IPS DF 4.7 (cell line): ENCODE data around the gene EFNA2.
"Not testable (repeated sequence)": the region's sequence is repeated elsewhere in the genome, so short reads cannot be mapped to it uniquely, and the experiment has no call there.

Experiments
- DNase-seq: peaks from one replicate; pipeline ENCODE4 v3.0.0-alpha.2; 2013; ENCODE audit warnings: low spot score; ENCODE audit errors: extremely low read depth

The EFNA2 gene

DNA sequence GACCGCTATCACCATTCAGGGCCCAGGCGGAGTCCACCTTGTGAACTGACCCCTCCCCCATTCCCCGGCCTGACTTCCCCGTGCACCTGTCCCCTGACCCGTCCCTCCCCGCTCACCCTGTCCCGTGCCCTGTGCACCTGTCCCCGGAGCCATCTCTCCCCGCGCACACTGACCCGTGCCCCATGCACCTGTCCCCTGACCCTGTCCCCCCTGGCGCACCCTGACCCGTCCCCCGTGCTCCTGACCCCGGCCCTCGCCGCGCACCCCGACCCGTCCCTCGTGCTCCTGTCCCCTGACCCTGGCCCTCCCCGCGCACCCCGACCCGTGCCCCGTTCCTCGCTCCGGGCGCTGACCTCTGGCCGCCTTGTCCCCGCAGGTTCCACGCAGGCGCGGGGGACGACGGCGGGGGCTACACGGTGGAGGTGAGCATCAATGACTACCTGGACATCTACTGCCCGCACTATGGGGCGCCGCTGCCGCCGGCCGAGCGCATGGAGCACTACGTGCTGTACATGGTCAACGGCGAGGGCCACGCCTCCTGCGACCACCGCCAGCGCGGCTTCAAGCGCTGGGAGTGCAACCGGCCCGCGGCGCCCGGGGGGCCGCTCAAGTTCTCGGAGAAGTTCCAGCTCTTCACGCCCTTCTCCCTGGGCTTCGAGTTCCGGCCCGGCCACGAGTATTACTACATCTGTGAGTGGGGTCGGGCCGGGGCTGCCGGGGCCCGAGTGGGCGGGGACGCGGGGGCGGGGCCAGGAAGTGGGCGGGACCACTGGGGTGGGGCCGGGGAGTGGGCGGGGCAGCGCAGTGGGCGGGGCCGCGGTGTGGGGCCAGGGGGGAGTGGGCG lies 9.7 kb downstream of the EFNA2 start:
- DNase-seq = no peak

DNA sequence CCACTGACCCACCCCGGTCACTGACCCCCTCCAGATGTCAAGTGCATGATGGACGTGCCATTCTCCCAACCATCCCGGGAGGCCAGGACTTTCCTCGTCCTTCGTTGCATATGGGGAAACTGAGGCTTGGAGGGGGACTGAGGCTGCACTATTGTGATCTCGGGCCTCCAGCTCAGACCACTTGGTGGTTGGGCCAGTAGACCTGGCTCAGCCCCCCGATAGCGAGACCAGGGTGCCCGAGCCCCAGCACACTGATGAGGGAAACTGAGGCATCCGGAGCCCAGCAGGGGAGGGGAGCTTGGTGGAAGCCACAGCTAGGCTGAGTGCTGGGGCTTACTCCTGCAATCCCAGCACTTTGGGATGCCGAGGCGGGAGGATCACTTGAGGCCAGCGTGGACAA lies 10.4 kb downstream of the EFNA2 start:
- DNase-seq = no peak

DNA sequence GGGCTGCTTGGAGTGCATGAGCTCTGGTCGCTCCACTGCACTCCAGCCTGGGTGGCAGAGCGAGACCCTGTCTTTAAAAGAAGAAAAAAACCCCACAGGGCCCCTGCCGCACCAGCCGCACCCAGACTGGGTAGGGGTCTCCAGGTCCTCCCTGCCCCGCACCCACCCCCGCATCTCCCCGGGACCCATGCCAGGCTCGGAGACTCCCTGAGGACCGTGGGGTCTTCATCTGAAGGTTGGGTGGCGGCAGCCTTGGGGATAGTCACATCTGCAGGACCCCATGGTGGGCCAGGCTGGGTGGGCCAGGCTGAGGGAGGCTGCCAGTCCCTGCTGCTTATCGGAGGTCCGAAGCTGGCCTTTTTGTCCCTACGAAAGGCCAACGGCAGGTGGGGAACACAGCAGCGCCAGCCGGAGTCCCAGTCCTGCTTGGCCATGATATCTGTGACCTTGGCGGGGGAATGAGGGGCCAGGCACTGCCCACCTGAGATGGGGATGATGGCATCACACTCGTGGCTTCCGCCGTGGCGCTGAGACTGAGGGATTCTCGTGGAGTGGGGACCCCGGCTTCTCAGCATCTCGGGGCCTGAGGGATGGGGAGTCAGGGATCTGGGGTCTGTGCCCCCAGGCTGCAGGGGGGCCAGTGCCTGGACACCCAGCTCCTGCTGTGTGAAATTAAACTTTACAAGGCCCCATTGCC lies 11.1 kb downstream of the EFNA2 start:
- DNase-seq = no peak

DNA sequence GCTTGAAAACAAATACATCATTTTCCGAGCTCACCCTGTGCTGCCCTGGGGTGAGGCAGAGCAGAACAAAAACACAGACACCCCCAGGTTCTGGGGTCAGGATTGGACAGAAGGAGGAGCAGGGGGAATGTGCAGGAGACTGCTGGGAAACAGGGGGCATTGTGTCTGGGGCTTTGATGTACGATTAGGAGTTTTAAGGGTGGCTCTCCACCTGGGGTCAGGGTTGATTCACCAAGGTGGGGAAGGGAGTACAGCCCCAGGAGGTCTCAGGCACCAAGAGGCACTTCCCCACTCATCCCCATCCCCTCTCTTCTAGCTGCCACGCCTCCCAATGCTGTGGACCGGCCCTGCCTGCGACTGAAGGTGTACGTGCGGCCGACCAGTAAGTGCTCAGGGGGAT lies 12.6 kb downstream of the EFNA2 start:
- DNase-seq = no peak

DNA sequence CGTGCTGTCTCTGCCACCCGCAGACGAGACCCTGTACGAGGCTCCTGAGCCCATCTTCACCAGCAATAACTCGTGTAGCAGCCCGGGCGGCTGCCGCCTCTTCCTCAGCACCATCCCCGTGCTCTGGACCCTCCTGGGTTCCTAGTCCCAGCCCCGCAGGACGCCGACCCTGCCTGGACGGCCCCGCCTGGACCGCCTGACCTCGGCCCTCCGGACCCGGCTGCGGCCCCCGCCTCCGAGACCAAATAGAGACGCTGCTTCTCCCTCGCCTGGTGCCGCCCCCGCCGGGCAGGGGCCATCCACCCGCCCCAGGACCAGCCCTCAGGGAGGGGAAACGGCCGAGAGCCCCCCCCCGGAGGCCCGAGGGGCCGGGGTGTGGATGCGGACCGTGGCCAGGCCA lies 14.1 kb downstream of the EFNA2 start:
- no peak for DNase-seq

DNA sequence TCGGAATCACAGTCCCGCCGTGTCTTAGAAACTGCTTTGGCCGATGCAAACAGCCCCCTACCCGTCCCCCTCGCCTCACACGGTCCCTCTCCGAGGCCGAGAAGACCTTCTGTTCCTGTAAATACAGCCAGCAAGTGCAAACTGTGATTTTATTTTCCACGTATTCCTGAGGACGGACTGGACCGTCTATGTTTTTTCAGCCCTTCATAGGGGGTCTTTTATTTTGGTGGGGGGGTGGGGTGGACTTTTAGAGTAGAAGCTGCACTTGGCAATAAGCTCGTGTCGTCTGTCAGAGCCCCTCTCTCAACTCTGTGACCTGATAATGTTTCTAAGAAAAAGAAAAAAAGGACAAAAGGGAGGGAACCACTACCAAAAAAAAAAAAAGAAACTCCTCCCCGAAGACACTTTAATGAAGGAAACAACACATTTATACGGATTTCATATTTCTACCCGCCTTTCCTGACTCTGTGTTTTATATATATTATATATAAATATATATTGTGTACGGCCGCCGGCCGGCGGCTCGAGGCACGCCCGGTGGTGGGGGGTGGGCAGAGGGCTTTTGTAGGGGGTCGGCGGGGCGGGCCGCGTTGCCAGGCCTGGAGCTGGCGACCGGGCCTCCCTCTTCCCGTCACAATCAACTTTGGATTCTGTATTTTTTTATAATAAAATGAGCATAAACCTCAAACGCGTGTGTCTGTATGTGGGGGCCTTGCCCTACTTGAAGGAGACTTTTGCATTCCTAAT lies 15.2 kb downstream of the EFNA2 start:
- no peak for DNase-seq

DNA sequence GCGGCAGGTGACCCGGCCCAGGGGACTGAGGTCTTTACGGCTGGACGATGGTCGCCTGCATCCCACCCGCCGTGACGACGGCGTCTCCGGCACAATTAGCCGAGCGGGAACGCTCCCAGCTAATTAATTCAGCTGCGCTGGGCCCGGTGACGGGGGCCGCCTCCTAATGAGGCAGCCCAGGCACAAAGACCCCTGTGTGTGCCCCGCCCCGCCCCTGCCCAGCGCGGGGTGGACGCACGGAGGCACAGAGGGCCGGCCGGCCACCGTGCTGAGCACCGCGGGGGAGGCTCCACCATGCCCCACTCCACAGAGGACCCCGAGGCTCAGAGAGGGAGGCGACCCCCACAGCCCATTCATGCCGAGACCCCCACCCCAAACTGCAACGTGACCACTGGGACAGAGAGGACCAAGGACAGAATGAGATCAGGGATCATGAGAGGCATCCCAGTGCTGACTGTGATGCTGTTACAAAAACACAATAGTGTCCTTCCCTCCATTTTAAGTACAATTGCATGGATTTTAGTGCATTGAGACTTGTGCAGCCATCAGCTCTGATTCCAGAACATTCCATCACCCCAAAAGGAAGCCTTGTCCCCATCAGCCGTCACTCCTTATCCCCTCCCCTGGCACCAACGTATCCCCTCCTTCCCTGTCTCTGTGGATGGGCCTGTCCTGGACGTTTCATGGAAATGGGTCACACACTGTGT lies 17.0 kb downstream of the EFNA2 start:
- no peak for DNase-seq

DNA sequence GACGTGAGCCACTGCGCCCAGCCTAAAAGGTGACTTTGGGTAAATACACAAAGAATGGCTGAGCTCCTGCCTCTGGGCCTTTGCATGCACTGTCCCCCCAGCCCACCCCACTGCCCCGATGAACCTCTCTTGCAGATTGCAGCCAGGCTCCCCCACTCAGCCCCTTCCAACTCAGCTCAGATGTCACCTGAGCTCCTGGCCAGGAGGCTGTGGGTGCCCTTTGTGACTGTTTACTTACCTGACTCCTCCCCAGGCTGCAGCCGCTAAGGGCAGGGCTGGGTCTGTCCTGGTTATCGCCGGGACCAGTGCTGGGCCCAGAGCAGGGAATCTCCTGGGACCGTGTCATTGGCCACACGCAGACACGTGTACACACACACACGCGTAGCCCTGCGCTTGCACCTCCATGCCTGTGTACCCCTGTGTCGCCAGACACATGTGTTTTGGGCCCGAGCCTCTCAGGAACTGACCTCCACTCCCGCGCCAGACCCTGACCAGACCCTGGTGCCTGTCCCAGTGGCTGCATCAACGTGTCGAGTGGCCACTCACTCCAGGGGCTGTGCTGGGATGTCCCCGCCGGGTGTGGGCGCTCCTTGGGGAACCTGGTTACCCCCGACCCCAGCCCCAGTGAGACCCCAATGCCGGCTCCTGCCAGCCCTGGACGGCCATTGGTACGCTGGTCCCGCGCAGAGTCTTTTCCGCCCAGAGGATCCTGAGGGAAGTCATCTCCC lies 18.7 kb downstream of the EFNA2 start:
- no peak for DNase-seq

DNA sequence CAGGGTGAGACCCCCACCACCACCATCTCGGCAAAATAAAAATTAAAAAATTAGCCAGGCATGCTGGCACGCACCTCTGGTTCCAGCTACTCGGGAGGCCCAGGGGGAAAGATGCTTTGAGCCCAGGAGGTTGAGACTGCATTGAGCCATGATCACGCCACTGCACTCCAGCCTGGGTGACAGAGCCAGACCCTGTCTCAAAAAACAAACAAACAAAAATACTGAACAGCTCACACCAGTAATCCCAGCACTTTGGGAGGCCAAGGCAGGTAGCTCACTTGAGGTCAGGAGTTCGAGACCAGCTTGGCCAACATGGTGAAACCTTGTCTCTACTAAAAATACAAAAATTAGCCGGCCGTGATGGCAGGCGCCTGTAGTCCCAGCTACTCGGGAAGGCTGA lies 19.7 kb downstream of the EFNA2 start:
- DNase-seq = not testable (repeated sequence)

DNA sequence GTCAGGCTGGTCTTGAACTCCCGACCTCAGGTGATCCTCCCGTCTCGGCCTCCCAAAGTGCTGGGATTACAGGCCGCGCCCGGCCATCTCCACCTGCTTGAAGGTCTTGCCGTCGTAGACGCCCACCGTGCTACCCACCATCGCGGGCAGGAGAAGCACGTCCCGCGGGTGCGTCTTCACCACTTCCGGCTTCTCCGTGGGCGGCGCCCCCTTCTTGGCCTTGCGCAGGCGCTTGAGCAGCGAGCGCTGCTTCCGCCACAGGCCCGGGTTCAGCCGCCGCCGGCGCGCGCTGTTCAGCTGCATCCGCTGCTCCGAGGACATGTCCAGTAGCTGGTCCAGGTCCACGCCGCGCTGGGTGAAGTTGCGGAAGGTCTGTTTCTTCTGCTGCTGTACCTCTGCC lies 21.6 kb downstream of the EFNA2 start:
- DNase-seq = no peak

DNA sequence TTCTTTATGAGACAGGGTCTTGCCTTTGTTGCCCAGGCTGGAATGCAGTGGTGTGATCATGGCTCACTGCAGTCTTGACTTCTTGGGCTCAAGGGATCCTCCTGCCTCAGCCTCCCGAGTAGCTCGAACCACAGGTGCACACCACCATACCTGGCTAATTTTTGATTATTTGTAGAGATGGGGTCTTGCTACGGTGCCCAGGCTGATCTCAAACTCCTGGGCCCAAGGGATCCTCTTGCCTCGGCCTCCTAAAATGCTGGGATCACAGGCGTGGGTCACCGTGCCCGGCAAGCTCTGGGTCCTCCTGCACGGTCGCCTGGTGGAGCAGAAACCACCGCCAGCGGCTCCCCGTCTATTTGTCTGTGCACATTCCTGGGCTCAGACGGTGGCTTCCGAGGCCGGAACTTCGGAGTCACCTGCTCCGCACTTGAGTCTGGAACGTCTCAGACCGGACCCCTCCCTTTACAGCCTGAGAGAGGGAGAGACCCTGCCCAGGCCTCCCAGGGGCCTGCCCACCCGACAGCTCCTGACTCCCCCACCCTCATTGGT lies 22.2 kb downstream of the EFNA2 start:
- DNase-seq = no peak

DNA sequence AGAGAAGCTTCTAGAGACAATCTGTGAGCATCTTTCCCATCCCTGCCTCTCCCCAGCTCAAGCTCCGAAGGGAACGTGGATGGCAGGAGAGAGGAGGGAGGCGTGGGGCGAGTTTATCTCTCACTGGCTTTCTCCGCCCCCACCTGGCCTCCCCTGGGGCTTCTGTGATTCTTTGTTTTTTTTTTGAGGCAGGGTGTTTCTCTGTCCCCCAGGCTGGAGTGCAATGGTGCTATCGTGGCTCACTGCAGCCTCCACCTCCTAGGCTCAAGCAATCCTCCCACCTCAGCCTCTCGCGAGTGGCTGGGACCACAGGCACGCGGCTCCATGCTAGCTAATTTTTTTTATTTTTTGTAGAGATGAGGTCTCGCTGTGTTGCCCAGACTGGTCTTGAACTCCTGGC lies 23.0 kb downstream of the EFNA2 start:
- DNase-seq = no peak

DNA sequence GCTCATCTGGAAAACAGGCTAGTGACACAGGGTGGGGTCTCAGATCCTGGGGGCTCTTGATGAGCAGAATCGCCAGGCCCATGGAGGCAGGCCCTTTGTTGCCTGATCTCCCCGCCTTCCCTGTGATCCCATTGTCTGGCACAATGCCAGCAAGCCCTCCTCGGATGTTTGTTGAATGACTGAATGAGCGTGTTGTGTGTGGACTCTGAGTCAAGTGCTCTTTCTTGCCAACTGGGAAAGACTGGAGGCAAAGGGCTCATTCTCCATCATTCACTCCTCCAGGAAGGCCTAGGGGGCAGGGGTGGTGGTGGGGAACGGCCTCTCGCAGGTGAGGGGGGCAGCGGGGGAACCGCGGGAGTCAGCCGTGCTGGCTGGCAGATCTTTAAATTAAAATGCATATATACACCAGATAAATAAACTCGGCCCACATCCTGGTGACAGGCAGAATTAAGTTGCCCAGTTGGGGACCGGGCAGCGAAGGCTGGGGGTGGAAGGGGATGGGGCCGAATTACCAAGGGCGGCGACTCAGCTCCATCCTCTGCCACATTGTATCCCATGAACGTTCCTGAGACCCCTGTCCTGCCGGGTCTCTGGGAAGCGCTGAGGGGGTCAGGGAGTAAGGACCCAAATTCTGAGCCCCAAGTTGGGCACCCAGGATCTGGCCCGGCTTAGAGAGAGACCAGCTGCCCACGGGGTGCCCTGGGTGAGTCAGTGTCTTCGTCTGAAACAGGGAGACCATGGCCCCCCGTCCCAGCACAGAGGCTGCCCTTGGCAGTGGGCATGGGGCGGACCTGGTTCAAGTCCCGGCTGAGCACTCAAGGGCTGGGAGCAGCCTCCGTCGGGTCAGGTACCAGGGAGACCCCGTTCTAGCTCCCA lies 24.5 kb downstream of the EFNA2 start:
- no peak for DNase-seq

DNA sequence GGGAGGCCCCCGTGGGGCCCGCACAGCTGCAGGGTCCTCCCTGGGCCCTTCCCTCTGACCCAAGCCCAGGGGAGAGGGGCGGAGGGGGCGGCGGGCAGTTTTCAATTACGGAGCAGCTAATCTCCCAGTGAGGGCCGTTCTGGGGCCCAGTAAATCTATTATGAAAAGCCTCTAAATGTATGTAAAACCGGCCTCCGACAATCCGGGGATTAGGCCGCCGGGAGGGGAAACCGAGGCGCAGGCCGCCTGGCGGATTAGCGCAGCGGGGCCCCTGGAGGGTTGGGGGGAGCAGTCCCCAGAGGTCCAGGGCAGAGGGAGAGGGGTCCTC lies 25.1 kb downstream of the EFNA2 start:
- no peak for DNase-seq

DNA sequence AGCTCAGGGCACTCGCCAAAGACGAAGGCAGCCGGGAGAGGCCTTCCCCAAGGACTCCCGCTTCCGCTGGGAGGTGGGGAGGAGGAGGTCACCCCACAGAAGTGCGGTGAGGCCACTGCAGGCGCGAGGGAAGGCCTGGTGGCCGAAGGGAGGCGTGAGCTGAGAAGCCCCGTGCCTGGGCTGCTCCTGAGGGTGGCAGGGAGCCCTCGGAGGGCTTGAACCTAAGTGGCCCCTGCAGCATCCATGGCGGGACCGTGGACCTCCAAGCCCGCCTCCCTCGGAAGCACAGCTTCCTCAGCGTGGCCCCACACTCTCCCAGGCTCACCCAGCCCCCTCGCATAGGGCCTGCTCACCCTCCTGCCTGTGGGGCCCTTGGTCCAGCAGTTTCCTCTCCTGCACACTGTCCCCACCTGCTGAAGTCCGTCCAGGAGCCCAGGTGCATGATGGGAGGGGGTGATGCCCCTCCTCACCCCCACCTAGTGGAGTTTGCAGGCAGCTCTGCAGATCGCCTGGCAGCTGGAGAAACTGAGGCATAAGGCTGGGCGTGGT lies 25.9 kb downstream of the EFNA2 start:
- no peak for DNase-seq

DNA sequence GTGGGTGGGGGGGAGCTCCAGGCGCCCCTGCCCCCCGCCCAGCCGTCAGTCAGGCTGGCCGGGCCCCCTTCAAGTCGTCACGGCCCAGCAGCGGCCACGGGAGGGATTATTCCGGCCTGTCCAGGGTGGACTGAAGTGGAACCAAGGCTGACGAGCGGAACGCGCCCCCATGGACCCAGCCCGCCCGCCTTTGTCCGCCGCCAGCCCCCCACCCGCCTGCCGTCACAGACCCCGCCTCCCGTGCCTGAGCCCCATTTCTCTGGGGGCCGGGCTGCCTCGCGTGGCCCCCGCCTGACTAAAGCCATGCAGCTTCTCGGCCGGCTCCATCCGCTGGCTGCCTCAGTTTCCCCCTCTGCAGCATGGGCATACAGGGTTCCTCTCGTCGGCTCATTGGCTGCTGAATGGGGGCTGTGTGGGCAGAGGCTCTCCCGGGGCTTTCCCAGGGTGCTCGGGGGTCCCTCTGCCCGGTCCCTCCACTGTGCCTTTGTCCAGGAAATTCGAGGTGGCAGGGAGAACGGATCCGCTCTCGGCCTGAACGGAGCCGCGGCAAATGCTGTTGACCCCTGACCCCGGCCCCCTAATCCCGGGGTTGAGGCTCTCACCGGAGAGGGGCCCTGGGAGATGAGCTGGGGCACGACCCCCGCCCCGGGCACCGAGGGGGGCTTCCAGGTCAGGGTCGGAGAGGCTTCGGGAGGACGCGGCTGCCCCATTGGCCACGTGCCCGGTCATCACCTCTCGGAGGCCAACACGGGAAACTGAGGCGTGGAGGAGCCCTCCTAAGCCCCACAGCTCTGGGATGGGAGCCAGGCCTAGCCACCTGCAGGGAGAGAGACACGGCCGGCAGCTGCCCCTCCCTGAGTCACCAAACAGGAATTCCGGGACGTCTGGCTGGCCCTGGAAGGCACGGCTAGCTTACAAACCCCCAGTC lies 27.4 kb downstream of the EFNA2 start:
- no peak for DNase-seq

DNA sequence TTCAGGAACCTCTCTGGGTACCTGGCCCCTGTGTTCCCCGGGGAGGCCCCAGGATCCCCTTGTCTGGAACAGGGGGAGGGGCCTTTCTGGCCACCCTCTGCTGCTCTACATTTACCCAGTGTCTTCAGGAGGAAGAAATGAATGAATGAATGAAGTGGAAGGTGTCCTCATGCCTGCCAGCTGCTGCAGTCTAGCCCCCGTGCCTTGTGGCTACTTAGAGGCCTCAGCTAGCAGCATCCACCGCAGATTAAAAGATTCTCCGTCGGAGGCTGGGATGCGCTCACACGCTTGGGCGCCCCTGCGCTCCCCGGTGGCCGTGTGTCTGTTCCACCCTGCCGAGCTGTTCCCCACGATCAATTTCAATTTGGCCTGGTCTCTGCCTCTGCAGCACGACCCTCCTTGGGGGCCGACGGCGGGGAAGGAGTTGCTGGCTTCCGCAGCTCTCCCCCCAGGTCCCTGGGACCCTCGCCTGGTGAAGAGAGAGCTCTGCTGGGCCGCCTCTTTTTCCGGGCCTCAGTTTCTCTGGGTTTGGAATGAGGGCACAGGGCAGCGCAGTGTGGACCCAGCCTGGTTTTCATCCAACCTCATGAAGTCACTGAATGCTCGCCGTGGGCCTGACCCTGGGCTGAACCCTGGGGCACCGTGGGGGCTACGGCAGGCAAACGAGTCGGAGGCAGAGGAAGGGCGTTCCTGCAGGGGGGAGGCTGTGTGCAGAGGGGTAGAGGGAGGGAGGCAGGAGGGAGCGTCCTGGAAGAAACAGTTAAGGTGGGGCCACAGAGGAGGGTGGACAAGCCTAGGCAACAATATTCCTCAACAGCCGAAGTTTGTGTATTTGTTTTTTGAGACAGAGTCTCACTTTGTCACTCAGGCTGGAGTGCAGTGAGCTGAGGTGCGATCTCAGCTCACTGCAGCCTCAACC lies 28.3 kb downstream of the EFNA2 start:
- no peak for DNase-seq
